Smooth muscle cell (in vitro differentiated cells): Measurements from ENCODE around the gene SH3D19. TPM values are rescaled to one million over a fixed set of nuclear protein-coding genes. Genes with fewer than 3 reads are reported as not detected.
"Not testable (repeated sequence)": the region's sequence is repeated elsewhere in the genome, so short reads cannot be mapped to it uniquely, and the experiment has no call there.

ENCODE experiments used
- DNase-seq: peaks from one replicate; lab custom pipeline; 2025; ENCODE audit not compliant: unreplicated experiment; lab: John Stamatoyannopoulos, UW
- H2AFZ ChIP-seq: fragments of 200-600 bp; sonication (generic); 2 replicates; pipeline ENCODE4 v1.6.0; 2016; ENCODE audit warnings: antibody characterized with exemption, low read depth, mild to moderate bottlenecking
- H3F3A ChIP-seq: fragments of 200-600 bp; sonication (generic); 2 replicates; pipeline ENCODE4 v1.6.0; 2017; ENCODE audit warnings: antibody characterized with exemption, low read depth
- H3K27ac ChIP-seq: fragments of 200-600 bp; sonication (generic); 2 replicates; pipeline ENCODE4 v1.5.1; 2016; ENCODE audit warnings: low read depth, mild to moderate bottlenecking
- H3K27me3 ChIP-seq: fragments of 200-600 bp; sonication (generic); 2 replicates; pipeline ENCODE4 v1.6.1; 2016; ENCODE audit warnings: low read depth, mild to moderate bottlenecking
- H3K36me3 ChIP-seq: fragments of 200-600 bp; sonication (generic); 2 replicates; pipeline ENCODE4 v1.5.1; 2016; ENCODE audit warnings: low read depth
- H3K4me1 ChIP-seq: fragments of 200-600 bp; sonication (generic); 2 replicates; pipeline ENCODE4 v1.5.1; 2016; ENCODE audit warnings: low read depth
- H3K4me2 ChIP-seq: fragments of 200-600 bp; sonication (generic); 2 replicates; pipeline ENCODE4 v1.6.0; 2016; ENCODE audit warnings: mild to moderate bottlenecking
- H3K4me3 ChIP-seq: fragments of 200-600 bp; sonication (generic); 2 replicates; pipeline ENCODE4 v1.5.1; 2016; ENCODE audit warnings: mild to moderate bottlenecking
- H3K79me2 ChIP-seq: fragments of 200-600 bp; sonication (generic); 2 replicates; pipeline ENCODE4 v1.6.0; 2016; ENCODE audit warnings: low read depth, mild to moderate bottlenecking
- H3K9ac ChIP-seq: fragments of 200-600 bp; sonication (generic); 2 replicates; pipeline ENCODE4 v1.6.0; 2016; ENCODE audit warnings: low read depth
- H3K9me3 ChIP-seq: fragments of 200-600 bp; sonication (generic); replicated peaks from 2 replicates; pipeline ENCODE4 v1.5.1; 2016; ENCODE audit warnings: low read depth
- H4K20me1 ChIP-seq: fragments of 200-600 bp; sonication (generic); 2 replicates; pipeline ENCODE4 v1.6.0; 2016; ENCODE audit warnings: low read depth
- WGBS: methylation state at CpG from one replicate; pipeline ENCODE4 v1.1.7; 2016; ENCODE audit warnings: low lambda C conversion rate; 5-methylcytosine and 5-hydroxymethylcytosine counted together
- polyA plus RNA-seq: library from polyadenylated mRNA; unstranded; fragments of >200 nt; fragmentation: Nextera tagmentation; extraction: Ambion mirVana; gene quantifications from 2 replicates; pipeline ENCODE4 v1.2.1, GENCODE V29; 2016
- total RNA-seq: library from RNA; depleted of rRNA; stranded (reverse); fragments of >200 nt; gene quantifications from 2 replicates; pipeline ENCODE4 v1.2.3, GENCODE V29; 2014
- TF ChIP-seq, protein P1 (sequence below): fragments of 200-600 bp; sonication (generic); IDR thresholded peaks from 2 replicates; pipeline ENCODE4 v1.5.1; 2017; ENCODE audit warnings: borderline replicate concordance, mild to moderate bottlenecking, antibody characterized with exemption; ENCODE audit not compliant: insufficient read depth, poor library complexity, severe bottlenecking

Gene SH3D19
- total and polyA plus RNA-seq, 2 experiments from 2014 or later, result 7.9 to 20.3 TPM

DNA sequence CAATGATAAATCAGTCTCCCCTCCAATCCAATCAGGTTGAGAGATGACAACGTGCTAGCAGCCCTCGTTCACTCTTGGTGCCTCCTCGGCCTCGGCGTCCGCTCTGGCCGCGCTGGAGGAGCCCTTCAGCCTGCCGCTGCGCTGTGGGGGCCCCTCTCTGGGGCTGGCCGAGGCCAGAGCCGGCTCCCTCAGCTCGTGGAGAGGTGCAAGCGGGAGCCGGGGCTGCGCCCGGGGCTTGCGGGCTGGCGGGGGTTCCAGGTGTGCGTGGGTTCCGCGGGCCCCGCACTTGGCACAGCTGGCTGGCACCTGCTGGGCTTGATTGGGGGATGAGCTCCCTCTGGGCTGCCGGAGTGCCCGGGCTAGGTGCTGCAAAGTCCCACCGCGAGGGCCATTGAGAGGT lies 89.4 kb downstream of the SH3D19 start:
- H2AFZ ChIP-seq, result no peak overlapping the region
- WGBS, result 99% methylated on average over 22 of the region's 27 CpGs
- no peaks in the 10 kb centered on the region for H3K27me3 ChIP-seq
- TF ChIP-seq, protein P1, sequence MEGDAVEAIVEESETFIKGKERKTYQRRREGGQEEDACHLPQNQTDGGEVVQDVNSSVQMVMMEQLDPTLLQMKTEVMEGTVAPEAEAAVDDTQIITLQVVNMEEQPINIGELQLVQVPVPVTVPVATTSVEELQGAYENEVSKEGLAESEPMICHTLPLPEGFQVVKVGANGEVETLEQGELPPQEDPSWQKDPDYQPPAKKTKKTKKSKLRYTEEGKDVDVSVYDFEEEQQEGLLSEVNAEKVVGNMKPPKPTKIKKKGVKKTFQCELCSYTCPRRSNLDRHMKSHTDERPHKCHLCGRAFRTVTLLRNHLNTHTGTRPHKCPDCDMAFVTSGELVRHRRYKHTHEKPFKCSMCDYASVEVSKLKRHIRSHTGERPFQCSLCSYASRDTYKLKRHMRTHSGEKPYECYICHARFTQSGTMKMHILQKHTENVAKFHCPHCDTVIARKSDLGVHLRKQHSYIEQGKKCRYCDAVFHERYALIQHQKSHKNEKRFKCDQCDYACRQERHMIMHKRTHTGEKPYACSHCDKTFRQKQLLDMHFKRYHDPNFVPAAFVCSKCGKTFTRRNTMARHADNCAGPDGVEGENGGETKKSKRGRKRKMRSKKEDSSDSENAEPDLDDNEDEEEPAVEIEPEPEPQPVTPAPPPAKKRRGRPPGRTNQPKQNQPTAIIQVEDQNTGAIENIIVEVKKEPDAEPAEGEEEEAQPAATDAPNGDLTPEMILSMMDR, result no peak
- no peak overlapping the region for H3K9ac ChIP-seq
- H3K79me2 ChIP-seq, result no peaks in the 10 kb centered on the region
- no peak overlapping the region for H3K4me2 ChIP-seq
- no peak for DNase-seq
- no peak overlapping the region for H3K27ac ChIP-seq
- no peaks in the 10 kb centered on the region for H3K4me1 ChIP-seq
- H3K36me3 ChIP-seq, result no peaks in the 10 kb centered on the region
- H4K20me1 ChIP-seq, result no peaks in the 10 kb centered on the region
- H3K4me3 ChIP-seq, result no peak overlapping the region
- H3F3A ChIP-seq, result peaks cover 4% of the 10 kb centered on the region
- no peaks in the 10 kb centered on the region for H3K9me3 ChIP-seq

DNA sequence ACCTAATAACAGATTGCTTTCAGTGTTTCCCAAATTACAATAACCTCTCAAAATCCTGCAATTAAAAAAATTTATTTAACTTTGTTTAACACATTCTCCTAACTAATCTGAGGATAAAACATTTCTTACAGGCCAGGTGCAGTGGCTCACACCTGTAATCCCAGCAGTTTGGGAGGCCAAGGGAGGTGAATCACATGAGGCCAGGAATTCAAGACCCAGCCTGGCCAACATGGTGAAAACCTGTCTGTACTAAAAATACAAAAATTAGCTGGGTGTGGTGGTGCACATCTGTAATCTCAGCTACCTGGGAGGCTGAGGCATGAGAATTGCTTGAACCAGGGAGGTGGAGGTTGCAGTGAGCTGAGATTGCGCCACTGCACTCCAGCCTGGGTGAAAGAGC lies 90.0 kb downstream of the SH3D19 start:
- WGBS, result 100% methylated on average over 1 of the region's 1 CpG
- not testable (repeated sequence) for H3K27me3 ChIP-seq, H3K4me3 ChIP-seq, H2AFZ ChIP-seq, H3K36me3 ChIP-seq, H3K9ac ChIP-seq, H3K4me2 ChIP-seq, H3K79me2 ChIP-seq, H3F3A ChIP-seq, H3K4me1 ChIP-seq, H3K9me3 ChIP-seq, H4K20me1 ChIP-seq, DNase-seq, H3K27ac ChIP-seq

DNA sequence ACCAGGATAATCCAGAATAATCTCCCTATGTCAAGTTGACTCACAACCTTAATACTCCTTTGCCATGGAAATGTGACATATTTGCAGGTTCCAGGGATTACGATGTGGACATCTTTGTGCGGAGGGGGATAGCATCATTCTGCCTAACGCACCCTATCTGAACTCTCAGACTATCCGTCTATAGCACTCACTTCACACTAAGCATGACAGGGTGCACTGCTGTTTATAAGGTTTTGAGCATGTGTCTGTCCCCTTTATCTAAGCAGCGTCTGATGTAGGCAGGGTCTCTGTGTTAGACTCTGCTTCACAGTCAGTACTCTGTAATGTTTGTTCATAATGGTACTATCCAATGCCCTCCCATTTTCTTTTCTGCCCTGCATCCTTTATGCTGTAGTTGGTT lies 91.8 kb downstream of the SH3D19 start:
- Histone ChIP-seq H3K4me2 (no peak overlapping the region), H3K4me1 (no peaks in the 10 kb centered on the region), H3K4me3 (no peak overlapping the region), H2AFZ (no peak overlapping the region), H3K9me3 (no peaks in the 10 kb centered on the region), H3K27ac (no peak overlapping the region), H3K36me3 (no peaks in the 10 kb centered on the region), H4K20me1 (no peaks in the 10 kb centered on the region), H3K9ac (no peak overlapping the region), H3F3A (peaks cover 4% of the 10 kb centered on the region), H3K27me3 (no peaks in the 10 kb centered on the region), H3K79me2 (peaks cover 6% of the 10 kb centered on the region)
- no peak for DNase-seq
- 33% methylated on average over 5 of the region's 5 CpGs for WGBS
- TF ChIP-seq, protein P1, result no peak

- Histone ChIP-seq H3K4me3 (no peak overlapping the region), H3F3A (peaks cover 12% of the 10 kb centered on the region), H4K20me1 (no peaks in the 10 kb centered on the region), H3K4me1 (peaks cover 12% of the 10 kb centered on the region), H3K9me3 (no peaks in the 10 kb centered on the region), H3K4me2 (no peak overlapping the region), H3K27me3 (no peaks in the 10 kb centered on the region), H3K36me3 (no peaks in the 10 kb centered on the region), H3K79me2 (peaks cover 6% of the 10 kb centered on the region), H3K27ac (no peak overlapping the region), H3K9ac (no peak overlapping the region), H2AFZ (no peak overlapping the region)
- WGBS, result 79% methylated on average over 7 of the region's 7 CpGs
- DNase-seq, result no peak
- TF ChIP-seq, protein P1, result no peak
Observed at GRCh38 chr4:151231915-151232595, 93.3 kb downstream of the SH3D19 start.
